ENCODE results near the gene CNTNAP2.

CNTNAP2 gene

DNA sequence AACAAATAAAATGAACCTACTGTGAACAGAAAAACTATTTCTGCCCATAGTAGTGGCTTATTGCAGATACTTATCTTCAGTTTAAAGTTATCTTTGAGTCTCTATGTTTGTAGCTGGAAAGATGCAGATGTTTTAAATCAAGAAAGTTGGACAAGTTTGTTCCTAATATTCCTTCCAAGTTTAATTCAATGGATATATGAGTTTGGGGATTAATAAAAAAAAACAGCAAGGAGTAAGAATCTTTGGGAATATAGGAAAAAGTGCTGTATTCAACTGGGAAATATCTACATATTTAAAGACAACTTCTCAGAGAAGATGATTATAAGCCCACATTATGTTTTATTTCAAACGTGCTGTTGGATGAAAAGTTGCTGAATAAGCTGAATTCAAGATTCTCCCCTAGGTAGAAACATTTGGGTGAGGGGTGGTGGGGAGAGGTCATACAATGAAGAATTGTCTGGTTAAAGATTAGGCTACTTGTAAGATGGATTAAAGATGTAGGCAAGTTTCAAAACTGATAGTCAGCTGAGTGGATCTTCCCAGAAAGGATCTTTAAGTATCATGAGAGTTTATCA, 1135.2 kb downstream of the CNTNAP2 start:
- DNase-seq (ENCODE audit: low spot score): no peak

DNA sequence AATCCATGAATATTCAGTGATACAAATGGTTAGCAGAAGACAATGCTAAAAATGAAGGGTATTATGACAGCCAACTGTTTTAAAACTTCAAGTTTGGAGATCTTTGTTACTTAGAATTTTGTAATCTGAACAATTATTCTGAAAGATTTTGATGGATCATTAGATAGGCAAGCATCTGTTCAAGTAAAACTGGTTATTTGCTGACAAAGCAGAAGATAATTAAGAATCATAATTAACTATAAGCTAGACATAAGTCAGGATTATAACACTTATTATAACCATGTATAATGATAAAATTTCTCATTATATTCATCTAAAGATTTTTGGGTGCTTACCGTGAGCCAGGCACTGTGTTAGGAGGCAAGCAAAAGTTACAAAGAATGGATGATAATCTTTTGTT, 1145.1 kb downstream of the CNTNAP2 start:
- DNase-seq (ENCODE audit: low spot score): no peak

DNA sequence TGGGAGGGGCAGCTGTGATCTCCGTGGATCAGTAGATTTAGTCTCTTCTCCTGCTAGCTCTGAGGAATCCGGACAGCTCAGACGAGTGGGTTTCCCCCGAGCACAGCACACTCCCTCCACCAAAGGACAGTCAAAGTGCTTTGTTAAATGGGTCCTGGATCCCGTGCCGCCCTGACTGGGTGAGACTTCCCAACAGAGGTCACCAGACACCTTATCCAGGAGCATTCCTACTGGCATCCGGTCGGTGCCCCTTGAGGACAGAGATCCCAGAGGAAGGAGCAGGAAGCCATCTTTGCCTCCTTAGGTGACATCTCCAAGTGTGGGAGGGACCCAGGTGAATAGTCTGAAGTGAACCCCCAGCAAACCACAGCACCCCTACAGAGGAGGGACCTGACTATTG, 1148.9 kb downstream of the CNTNAP2 start:
- no peak for DNase-seq (ENCODE audit: low spot score)

- DNase-seq (ENCODE audit: low spot score): no peak
These were observed 1159.5 kb downstream of the CNTNAP2 start for GRCh38 chr7:147276106-147276505.

DNA sequence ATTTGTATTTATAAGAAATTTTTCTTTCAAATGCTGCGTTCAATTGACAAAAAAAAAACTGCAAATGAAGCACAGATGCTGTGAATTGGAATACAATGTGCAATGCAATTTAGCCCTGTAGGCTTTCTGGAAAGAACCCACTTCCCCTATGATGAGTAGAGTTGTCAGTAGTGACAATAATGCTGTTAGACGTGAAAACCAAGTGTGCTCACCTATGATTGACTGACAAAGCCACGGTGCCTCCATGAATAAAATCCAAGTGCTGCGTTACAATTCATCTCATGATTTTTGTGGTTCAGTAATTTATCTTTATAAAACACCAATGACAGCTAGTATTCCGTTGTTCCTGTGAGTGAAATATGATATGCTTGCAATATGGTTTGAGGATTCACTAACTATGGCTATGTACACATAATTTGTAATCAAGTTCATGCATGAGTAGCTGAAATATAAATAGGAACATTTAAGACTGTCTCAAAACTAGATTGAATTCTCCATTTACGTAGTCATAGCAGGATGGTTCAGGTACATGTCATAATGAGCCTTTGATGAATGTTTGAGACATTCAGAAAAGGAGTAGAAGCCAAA, 1160.3 kb downstream of the CNTNAP2 start:
- no peak for DNase-seq (ENCODE audit: low spot score)

GRCh38 chr7:147279514-147279913, 1162.9 kb downstream of the CNTNAP2 start:
- peak; percentile 4 for DNase-seq (ENCODE audit: low spot score)

- DNase-seq (ENCODE audit: low spot score): no peak
These were observed 1163.4 kb downstream of the CNTNAP2 start for GRCh38 chr7:147279964-147280374.

- DNase-seq (ENCODE audit: low spot score): no peak
These were observed 1165.6 kb downstream of the CNTNAP2 start for GRCh38 chr7:147282204-147282603.

- no peak for DNase-seq (ENCODE audit: low spot score)
These were observed 1179.6 kb downstream of the CNTNAP2 start for GRCh38 chr7:147296201-147296600.

DNA sequence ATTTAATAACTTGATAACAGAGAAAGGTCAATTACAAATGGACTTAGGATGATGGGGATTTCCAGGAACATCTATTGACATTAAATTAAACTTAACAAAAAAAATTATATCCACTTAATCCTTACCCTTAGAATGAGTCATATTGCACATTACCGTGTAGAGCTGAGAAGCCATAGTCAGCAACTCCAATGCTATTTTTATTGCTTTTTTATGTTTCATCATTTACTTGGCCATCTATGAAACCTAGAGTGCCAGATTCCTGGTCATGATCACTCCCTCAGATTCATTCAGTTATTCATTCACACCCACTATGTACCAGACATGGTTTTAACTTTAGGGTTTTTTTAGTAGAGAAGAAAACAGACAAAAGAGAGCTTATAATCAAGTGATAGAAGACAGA, 1180.4 kb downstream of the CNTNAP2 start:
- DNase-seq (ENCODE audit: low spot score): no peak

- no peak for DNase-seq (ENCODE audit: low spot score)
These were observed 1182.0 kb downstream of the CNTNAP2 start for GRCh38 chr7:147298611-147299043.

DNA sequence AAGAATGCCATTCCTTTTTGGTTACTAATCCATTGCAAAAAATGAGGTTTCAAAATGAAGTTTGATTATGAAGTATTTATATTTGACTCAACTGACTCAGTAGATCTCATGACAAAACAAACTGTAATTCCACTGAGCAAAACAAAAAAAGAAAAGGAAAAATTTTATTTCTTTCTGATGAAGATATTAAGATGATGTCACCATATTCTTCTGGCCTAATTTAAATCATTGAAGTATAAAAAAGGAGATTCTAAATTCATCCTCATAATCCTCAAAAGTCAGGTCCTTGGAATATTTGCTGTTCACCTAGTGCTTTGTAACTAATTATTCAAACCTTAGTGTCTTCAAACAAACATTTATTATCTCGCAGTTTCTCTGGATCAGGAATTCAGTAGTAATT, 1183.7 kb downstream of the CNTNAP2 start:
- no peak for DNase-seq (ENCODE audit: low spot score)

DNA sequence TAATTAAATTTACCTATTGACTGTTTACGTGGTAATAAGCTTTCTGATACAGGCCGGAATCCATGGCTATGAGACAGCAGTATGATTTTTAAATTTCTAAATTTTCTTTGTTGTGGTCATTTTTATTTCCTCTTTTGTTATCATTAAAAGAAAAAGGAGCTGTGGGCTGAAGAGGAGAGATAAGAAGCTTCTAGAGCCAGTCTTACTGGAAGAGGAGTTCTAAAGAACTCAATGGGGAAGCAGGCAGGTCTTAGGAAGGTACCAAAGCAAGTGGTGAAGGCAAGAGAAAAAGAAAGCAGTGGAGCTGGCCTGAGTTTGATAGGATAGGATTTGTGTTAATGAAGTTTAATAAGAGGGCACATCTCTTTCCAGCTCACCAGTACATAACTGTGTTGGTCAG, 1187.8 kb downstream of the CNTNAP2 start:
- no peak for DNase-seq (ENCODE audit: low spot score)

DNA sequence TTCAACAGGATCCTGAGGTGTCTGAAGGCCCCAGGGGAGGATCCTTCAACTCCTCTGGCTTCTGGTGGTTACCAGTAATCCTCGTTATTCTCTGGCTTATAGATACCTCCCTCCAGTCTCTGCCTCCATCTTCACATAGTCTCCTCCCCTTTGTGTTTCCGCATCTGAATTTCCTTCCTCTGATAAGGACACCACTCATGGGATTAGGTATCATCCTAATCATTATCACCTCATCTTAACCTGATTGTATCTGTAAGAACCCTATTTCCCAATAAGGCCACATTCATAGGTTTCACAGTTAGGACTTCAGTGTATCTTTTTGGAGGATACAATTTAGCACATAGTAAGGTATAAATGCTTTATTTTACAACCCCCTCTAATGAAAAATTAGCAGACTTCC, 1189.2 kb downstream of the CNTNAP2 start:
- DNase-seq (ENCODE audit: low spot score): no peak

- DNase-seq (ENCODE audit: low spot score): no peak
These were observed 1191.9 kb downstream of the CNTNAP2 start for GRCh38 chr7:147308539-147308938.

DNA sequence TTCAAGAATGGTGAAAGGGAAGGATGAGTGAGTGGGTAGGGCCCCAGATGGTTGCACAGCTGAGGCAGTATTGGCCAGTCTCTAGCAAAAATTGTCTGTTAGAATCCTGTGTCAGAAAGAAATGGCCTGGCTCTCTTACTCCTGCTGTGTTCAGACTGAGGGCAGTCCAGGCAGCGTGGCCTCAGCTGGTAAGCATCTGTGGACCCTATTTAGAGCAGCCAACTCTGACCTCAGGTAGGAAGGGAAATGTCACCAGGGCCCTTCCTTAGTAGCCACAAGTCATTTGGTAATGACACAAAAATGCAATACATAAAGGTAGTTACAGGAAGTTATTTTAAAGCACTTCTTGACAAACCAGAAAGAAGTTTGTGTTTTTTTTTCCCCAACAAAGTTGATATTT, 1194.7 kb downstream of the CNTNAP2 start:
- DNase-seq (ENCODE audit: low spot score): no peak

DNA sequence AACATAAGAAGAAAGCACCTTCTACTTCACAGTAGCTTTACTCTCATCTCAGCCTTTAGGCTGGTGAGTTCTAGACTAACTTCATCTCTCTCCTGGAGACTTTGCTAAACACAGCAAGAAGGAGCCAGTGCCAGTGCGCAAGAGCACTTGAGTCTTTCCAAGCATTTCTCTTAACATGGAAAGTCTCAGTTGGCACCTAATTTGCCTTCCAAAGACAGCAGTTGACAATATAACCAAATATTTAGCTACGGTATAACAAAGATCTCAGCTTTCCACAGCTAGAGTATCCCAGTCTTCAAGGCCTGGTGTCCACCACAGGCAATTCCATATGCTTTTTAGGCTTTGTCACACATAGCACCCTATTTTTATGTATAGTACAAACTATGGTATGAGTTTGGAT, 1204.9 kb downstream of the CNTNAP2 start:
- no peak for DNase-seq (ENCODE audit: low spot score)

GRCh38 chr7:147332988-147333387, 1216.4 kb downstream of the CNTNAP2 start:
- DNase-seq (ENCODE audit: low spot score): no peak

DNA sequence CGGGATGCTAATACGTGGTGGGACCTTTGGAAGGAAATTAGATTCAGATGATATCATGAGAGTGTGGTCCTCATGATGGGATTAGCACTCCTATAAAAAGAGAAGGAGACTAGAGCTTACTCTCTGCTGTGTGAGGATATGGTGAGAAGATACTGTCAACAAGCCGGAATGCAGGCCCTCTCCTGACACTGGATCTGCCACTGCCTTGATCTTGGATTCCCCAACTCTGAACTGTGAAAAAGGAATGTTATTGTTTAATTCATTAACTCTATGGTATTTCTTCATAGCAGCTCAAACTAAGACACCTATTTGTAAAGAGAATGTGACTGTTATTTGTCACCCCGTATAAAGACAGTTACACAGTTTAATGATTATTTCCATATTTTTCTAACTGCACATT, 1246.5 kb downstream of the CNTNAP2 start:
- no peak for DNase-seq (ENCODE audit: low spot score)

GRCh38 chr7:147376192-147376591, 1259.6 kb downstream of the CNTNAP2 start:
- no peak for DNase-seq (ENCODE audit: low spot score)

- DNase-seq (ENCODE audit: low spot score): no peak
These were observed 1264.3 kb downstream of the CNTNAP2 start for GRCh38 chr7:147380926-147381325.

GRCh38 chr7:147394329-147394728, 1277.7 kb downstream of the CNTNAP2 start:
- DNase-seq (ENCODE audit: low spot score): no peak

GRCh38 chr7:147400221-147400689, 1283.7 kb downstream of the CNTNAP2 start:
- DNase-seq (ENCODE audit: low spot score): no peak

GRCh38 chr7:147400925-147401324, 1284.3 kb downstream of the CNTNAP2 start:
- DNase-seq (ENCODE audit: low spot score): no peak

All from HuH-7 (cell line).